GM18499 (cell line): ENCODE results near the gene FABP7.

ENCODE experiments used
- ATAC-seq: cut with Tn5 transposase; IDR thresholded peaks from one replicate; pipeline ENCODE4 v1.9.1; 2021; ENCODE audit warnings: moderate number of reproducible peaks; ENCODE audit not compliant: insufficient read depth, unreplicated experiment

The FABP7 gene

GRCh38 chr6:122831511-122831910, 52.0 kb downstream of the FABP7 start:
- no peak for ATAC-seq

GRCh38 chr6:122832459-122832858, 52.9 kb downstream of the FABP7 start:
- no peak for ATAC-seq

GRCh38 chr6:122833021-122833491, 53.5 kb downstream of the FABP7 start:
- no peak for ATAC-seq
